Measurements from ENCODE around the gene TMEM131.

TMEM131 gene

GRCh38 chr2:98008415-98008814, 12.7 kb upstream of the TMEM131 start:
- no peaks in the 10 kb centered on the region for H3K36me3 Mint-ChIP-seq (ENCODE audit: low read depth)
- peaks cover 8% of the 10 kb centered on the region for H3K4me1 Mint-ChIP-seq (ENCODE audit: low read depth)
- no peak overlapping the region for H3K4me3 Mint-ChIP-seq
- no peak overlapping the region for H3K27ac Mint-ChIP-seq
- no peaks in the 10 kb centered on the region for H3K27me3 Mint-ChIP-seq (ENCODE audit: low read depth)
- H3K9me3 Mint-ChIP-seq, result no peaks in the 10 kb centered on the region

- Mint-ChIP-seq H3K4me3 (no peak overlapping the region), H3K9me3 (no peaks in the 10 kb centered on the region), H3K4me1 (ENCODE audit: low read depth) (peaks cover 3% of the 10 kb centered on the region), H3K27ac (no peak overlapping the region), H3K27me3 (ENCODE audit: low read depth) (no peaks in the 10 kb centered on the region), H3K36me3 (ENCODE audit: low read depth) (no peaks in the 10 kb centered on the region)
Measured at GRCh38 chr2:98006378-98006777, 10.6 kb upstream of the TMEM131 start.

- H3K4me1 Mint-ChIP-seq (ENCODE audit: low read depth), result no peaks in the 10 kb centered on the region
- H3K27ac Mint-ChIP-seq, result no peak overlapping the region
- H3K9me3 Mint-ChIP-seq, result no peaks in the 10 kb centered on the region
- no peak overlapping the region for H3K4me3 Mint-ChIP-seq
- peaks cover 7% of the 10 kb centered on the region for H3K27me3 Mint-ChIP-seq (ENCODE audit: low read depth)
- H3K36me3 Mint-ChIP-seq (ENCODE audit: low read depth), result no peaks in the 10 kb centered on the region
Measured at GRCh38 chr2:98004613-98005012, 8.9 kb upstream of the TMEM131 start.

GRCh38 chr2:98004047-98004446, 8.3 kb upstream of the TMEM131 start:
- no peaks in the 10 kb centered on the region for H3K9me3 Mint-ChIP-seq
- no peak overlapping the region for H3K27ac Mint-ChIP-seq

GRCh38 chr2:97999536-97999935, 3.8 kb upstream of the TMEM131 start:
- no peak overlapping the region for H3K4me3 Mint-ChIP-seq
- no peaks in the 10 kb centered on the region for H3K9me3 Mint-ChIP-seq
- no peak overlapping the region for H3K27ac Mint-ChIP-seq
- H3K27me3 Mint-ChIP-seq (ENCODE audit: low read depth), result peaks cover 11% of the 10 kb centered on the region
- peaks cover 5% of the 10 kb centered on the region for H3K4me1 Mint-ChIP-seq (ENCODE audit: low read depth)
- H3K36me3 Mint-ChIP-seq (ENCODE audit: low read depth), result no peaks in the 10 kb centered on the region

More at GRCh38 chr2:98004047-98004446, 8.3 kb upstream of the TMEM131 start:
- Mint-ChIP-seq H3K4me3 (no peak overlapping the region), H3K27me3 (ENCODE audit: low read depth) (peaks cover 11% of the 10 kb centered on the region), H3K36me3 (ENCODE audit: low read depth) (no peaks in the 10 kb centered on the region), H3K4me1 (ENCODE audit: low read depth) (no peaks in the 10 kb centered on the region)

GRCh38 chr2:97998431-97999005, 2.8 kb upstream of the TMEM131 start:
- H3K4me1 Mint-ChIP-seq (ENCODE audit: low read depth), result peaks cover 13% of the 10 kb centered on the region
- H3K27me3 Mint-ChIP-seq (ENCODE audit: low read depth), result peaks cover 11% of the 10 kb centered on the region
- no peak overlapping the region for H3K27ac Mint-ChIP-seq
- no peaks in the 10 kb centered on the region for H3K9me3 Mint-ChIP-seq
- H3K36me3 Mint-ChIP-seq (ENCODE audit: low read depth), result no peaks in the 10 kb centered on the region
- no peak overlapping the region for H3K4me3 Mint-ChIP-seq

- H3K4me1 Mint-ChIP-seq (ENCODE audit: low read depth), result peaks cover 18% of the 10 kb centered on the region
- H3K27ac Mint-ChIP-seq, result no peak overlapping the region
- H3K4me3 Mint-ChIP-seq, result no peak overlapping the region
- H3K9me3 Mint-ChIP-seq, result no peaks in the 10 kb centered on the region
- peaks cover 1% of the 10 kb centered on the region for H3K36me3 Mint-ChIP-seq (ENCODE audit: low read depth)
- peaks cover 11% of the 10 kb centered on the region for H3K27me3 Mint-ChIP-seq (ENCODE audit: low read depth)
Measured at GRCh38 chr2:97997784-97998392, 2.1 kb upstream of the TMEM131 start.

GRCh38 chr2:97996679-97997078, 931 bp upstream of the TMEM131 start:
- Mint-ChIP-seq H3K27ac (peak overlapping the region; percentile 80), H3K4me1 (ENCODE audit: low read depth) (peaks cover 21% of the 10 kb centered on the region), H3K4me3 (peak overlapping the region; percentile 82), H3K36me3 (ENCODE audit: low read depth) (peaks cover 1% of the 10 kb centered on the region), H3K27me3 (ENCODE audit: low read depth) (peaks cover 11% of the 10 kb centered on the region), H3K9me3 (no peaks in the 10 kb centered on the region)

- Mint-ChIP-seq H3K4me3 (peak overlapping the region; percentile 99), H3K27me3 (ENCODE audit: low read depth) (peaks cover 9% of the 10 kb centered on the region), H3K4me1 (ENCODE audit: low read depth) (peaks cover 27% of the 10 kb centered on the region), H3K36me3 (ENCODE audit: low read depth) (peaks cover 1% of the 10 kb centered on the region), H3K27ac (peak overlapping the region; percentile 98), H3K9me3 (no peaks in the 10 kb centered on the region)
Measured at GRCh38 chr2:97995026-97995733, 568 bp downstream of the TMEM131 start.

- Mint-ChIP-seq H3K9me3 (no peaks in the 10 kb centered on the region), H3K27ac (peak overlapping the region; percentile 98), H3K27me3 (ENCODE audit: low read depth) (peaks cover 3% of the 10 kb centered on the region), H3K4me1 (ENCODE audit: low read depth) (peaks cover 27% of the 10 kb centered on the region), H3K36me3 (ENCODE audit: low read depth) (peaks cover 1% of the 10 kb centered on the region), H3K4me3 (peak overlapping the region; percentile 99)
Measured at GRCh38 chr2:97994476-97994875, 1.3 kb downstream of the TMEM131 start.

- Mint-ChIP-seq H3K36me3 (ENCODE audit: low read depth) (peaks cover 1% of the 10 kb centered on the region), H3K9me3 (no peaks in the 10 kb centered on the region), H3K27me3 (ENCODE audit: low read depth) (no peaks in the 10 kb centered on the region), H3K4me1 (ENCODE audit: low read depth) (peaks cover 27% of the 10 kb centered on the region), H3K27ac (peak overlapping the region; percentile 31), H3K4me3 (peak overlapping the region; percentile 99)
Measured at GRCh38 chr2:97993926-97994325, 1.8 kb downstream of the TMEM131 start.

GRCh38 chr2:97992836-97993825, 2.6 kb downstream of the TMEM131 start:
- Mint-ChIP-seq H3K4me3 (peak overlapping the region; percentile 99), H3K27me3 (ENCODE audit: low read depth) (no peaks in the 10 kb centered on the region), H3K4me1 (ENCODE audit: low read depth) (peaks cover 27% of the 10 kb centered on the region), H3K36me3 (ENCODE audit: low read depth) (peaks cover 8% of the 10 kb centered on the region), H3K27ac (no peak overlapping the region), H3K9me3 (peaks cover 7% of the 10 kb centered on the region)

- peaks cover 25% of the 10 kb centered on the region for H3K4me1 Mint-ChIP-seq (ENCODE audit: low read depth)
- peaks cover 8% of the 10 kb centered on the region for H3K36me3 Mint-ChIP-seq (ENCODE audit: low read depth)
- H3K9me3 Mint-ChIP-seq, result peaks cover 13% of the 10 kb centered on the region
- no peak overlapping the region for H3K27ac Mint-ChIP-seq
- no peak overlapping the region for H3K4me3 Mint-ChIP-seq
- H3K27me3 Mint-ChIP-seq (ENCODE audit: low read depth), result no peaks in the 10 kb centered on the region
Measured at GRCh38 chr2:97991081-97991856, 4.5 kb downstream of the TMEM131 start.
